Vagina (tissue), 2 donors: Measurements from ENCODE around the gene INTU. TPM values are rescaled to one million over a fixed set of nuclear protein-coding genes. Genes with fewer than 3 reads are reported as not detected.

ENCODE experiments used
- DNase-seq, 2 donors: peaks; one replicate each; pipeline ENCODE4 v3.0.0-alpha.2; 2017; ENCODE audit errors: extremely low spot score in 2 of 2
- H3K27ac ChIP-seq: fragments of 200-600 bp; sonication (generic); one replicate; pipeline ENCODE4 v1.5.1; 2019
- H3K27me3 ChIP-seq: fragments of 200-600 bp; sonication (generic); one replicate; pipeline ENCODE4 v1.5.1; 2019
- H3K36me3 ChIP-seq, 2 donors: fragments of 200-600 bp; sonication (generic); one replicate each; pipeline ENCODE4 v1.5.1; 2017 to 2019
- H3K4me1 ChIP-seq: fragments of 200-600 bp; sonication (generic); one replicate; pipeline ENCODE4 v1.5.1; 2019
- H3K4me3 ChIP-seq, 2 donors: fragments of 200-600 bp; sonication (generic); 1 replicate in 1 of 2; 2 replicates in 1 of 2; pipeline ENCODE4 v1.5.1; 2016 to 2019
- H3K9me3 ChIP-seq: fragments of 200-600 bp; sonication (generic); one replicate; pipeline ENCODE4 v1.5.1; 2019
- POLR2A ChIP-seq, 2 donors: fragments of 450-650 bp; IDR thresholded peaks; one replicate each; pipeline ENCODE4 v1.6.1; 2017; ENCODE audit warnings: antibody characterized with exemption in 2 of 2, mild to moderate bottlenecking in 2 of 2, moderate library complexity in 2 of 2
- POLR2AphosphoS5 ChIP-seq, 2 donors: sonication (generic); formaldehyde crosslinking; IDR thresholded peaks; one replicate each; pipeline ENCODE4 v1.9.0; 2017; ENCODE audit warnings: antibody characterized with exemption in 2 of 2, mild to moderate bottlenecking in 2 of 2, low read depth in 1 of 2; ENCODE audit not compliant: insufficient read depth in 1 of 2
- intact Hi-C: fragments of 100-400 bp; cut with DNase I; formaldehyde crosslinking; loops from one replicate; pipeline ENCODE4 v1.15.1; 2023
- total RNA-seq: library from RNA; depleted of rRNA; stranded (reverse); fragments of >200 nt; gene quantifications from one replicate; pipeline ENCODE4 v1.2.3, GENCODE V29; 2016
- TF ChIP-seq, protein P1 (sequence below), 3 experiments: fragments of 450-650 bp in 2 of 3; fragments of 200-600 bp in 1 of 3; sonication (generic) in 1 of 3; IDR thresholded peaks; one replicate each; pipeline ENCODE4 v1.5.1; 2017 to 2019; ENCODE audit warnings: antibody characterized with exemption in 3 of 3, mild to moderate bottlenecking in 2 of 3, moderate library complexity in 2 of 3

Gene INTU
- total RNA-seq, 1 donor from 2014 or later: 8.8 TPM

GRCh38 chr4:127747883-127748282 lies 115.1 kb downstream of the INTU start:
- Histone ChIP-seq H3K4me3 (no peak overlapping the region), H3K9me3 (no peaks in the 10 kb centered on the region), H3K27ac (no peak overlapping the region), H3K36me3 (no peaks in the 10 kb centered on the region), H3K4me1 (no peaks in the 10 kb centered on the region), H3K27me3 (no peaks in the 10 kb centered on the region)
- TF ChIP-seq POLR2A (IDR thresholded peaks at IDR 0.05) (no peak), POLR2AphosphoS5 (IDR thresholded peaks at IDR 0.05; ENCODE audit: insufficient read depth in 1 of 2, low read depth in 1 of 2) (no peak)
- TF ChIP-seq, protein P1, sequence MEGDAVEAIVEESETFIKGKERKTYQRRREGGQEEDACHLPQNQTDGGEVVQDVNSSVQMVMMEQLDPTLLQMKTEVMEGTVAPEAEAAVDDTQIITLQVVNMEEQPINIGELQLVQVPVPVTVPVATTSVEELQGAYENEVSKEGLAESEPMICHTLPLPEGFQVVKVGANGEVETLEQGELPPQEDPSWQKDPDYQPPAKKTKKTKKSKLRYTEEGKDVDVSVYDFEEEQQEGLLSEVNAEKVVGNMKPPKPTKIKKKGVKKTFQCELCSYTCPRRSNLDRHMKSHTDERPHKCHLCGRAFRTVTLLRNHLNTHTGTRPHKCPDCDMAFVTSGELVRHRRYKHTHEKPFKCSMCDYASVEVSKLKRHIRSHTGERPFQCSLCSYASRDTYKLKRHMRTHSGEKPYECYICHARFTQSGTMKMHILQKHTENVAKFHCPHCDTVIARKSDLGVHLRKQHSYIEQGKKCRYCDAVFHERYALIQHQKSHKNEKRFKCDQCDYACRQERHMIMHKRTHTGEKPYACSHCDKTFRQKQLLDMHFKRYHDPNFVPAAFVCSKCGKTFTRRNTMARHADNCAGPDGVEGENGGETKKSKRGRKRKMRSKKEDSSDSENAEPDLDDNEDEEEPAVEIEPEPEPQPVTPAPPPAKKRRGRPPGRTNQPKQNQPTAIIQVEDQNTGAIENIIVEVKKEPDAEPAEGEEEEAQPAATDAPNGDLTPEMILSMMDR (IDR thresholded peaks at IDR 0.05): no peak
- no peak for DNase-seq
- intact Hi-C loops: loop anchor here (5.0 kb wide), 1 partner anchor 1436 kb away; no protein-coding TSS in a partner anchor

DNA sequence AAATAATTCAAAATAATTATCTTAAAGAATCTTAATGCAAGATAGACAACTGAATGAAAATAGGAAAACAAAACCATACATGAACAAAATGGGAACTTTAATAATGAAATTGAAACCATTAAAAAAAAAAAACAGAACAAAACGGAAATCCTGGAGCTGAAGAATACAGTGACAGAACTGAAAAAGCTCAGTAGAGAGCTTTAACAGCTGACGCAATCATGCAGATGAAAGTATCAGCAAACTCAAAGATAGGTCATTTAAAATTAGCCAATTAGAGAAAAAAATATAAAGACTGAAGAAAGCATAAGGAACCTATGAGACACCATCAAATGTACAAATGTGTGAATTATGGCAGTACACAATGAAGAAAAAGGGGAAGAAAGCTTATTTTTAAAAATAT lies 116.2 kb downstream of the INTU start:
- no peak for DNase-seq
- TF ChIP-seq, protein P1 (IDR thresholded peaks at IDR 0.05): no peak
- no peak for TF ChIP-seq POLR2A (IDR thresholded peaks at IDR 0.05)
- no peak for TF ChIP-seq POLR2AphosphoS5 (IDR thresholded peaks at IDR 0.05; ENCODE audit: insufficient read depth in 1 of 2, low read depth in 1 of 2)
- intact Hi-C loops: loop anchor here (5.0 kb wide), 1 partner anchor 1437 kb away; no protein-coding TSS in a partner anchor
- Histone ChIP-seq H3K4me1 (no peaks in the 10 kb centered on the region), H3K4me3 (no peak overlapping the region), H3K27ac (no peak overlapping the region), H3K36me3 (no peaks in the 10 kb centered on the region), H3K27me3 (no peaks in the 10 kb centered on the region), H3K9me3 (no peaks in the 10 kb centered on the region)

- intact Hi-C loops: no loop called here
- TF ChIP-seq, protein P1 (IDR thresholded peaks at IDR 0.05): no peak
- TF ChIP-seq POLR2A (IDR thresholded peaks at IDR 0.05) (no peak), POLR2AphosphoS5 (IDR thresholded peaks at IDR 0.05; ENCODE audit: insufficient read depth in 1 of 2, low read depth in 1 of 2) (no peak)
- Histone ChIP-seq H3K36me3 (no peaks in the 10 kb centered on the region), H3K9me3 (no peaks in the 10 kb centered on the region), H3K4me3 (no peak overlapping the region), H3K27me3 (no peaks in the 10 kb centered on the region), H3K27ac (no peak overlapping the region), H3K4me1 (no peaks in the 10 kb centered on the region)
- no peak for DNase-seq
Observed at GRCh38 chr4:127756906-127757305, 124.1 kb downstream of the INTU start.

- H3K36me3 ChIP-seq: no peaks in the 10 kb centered on the region
- DNase-seq: no peak
- no peak for TF ChIP-seq POLR2A (IDR thresholded peaks at IDR 0.05)
- no peaks in the 10 kb centered on the region for H3K27me3 ChIP-seq
- no peaks in the 10 kb centered on the region for H3K9me3 ChIP-seq
- no peaks in the 10 kb centered on the region for H3K4me1 ChIP-seq
- intact Hi-C loops: no loop called here
- no peak overlapping the region for H3K4me3 ChIP-seq
- H3K27ac ChIP-seq: no peak overlapping the region
Observed at GRCh38 chr4:127759228-127759820, 126.6 kb downstream of the INTU start.

DNA sequence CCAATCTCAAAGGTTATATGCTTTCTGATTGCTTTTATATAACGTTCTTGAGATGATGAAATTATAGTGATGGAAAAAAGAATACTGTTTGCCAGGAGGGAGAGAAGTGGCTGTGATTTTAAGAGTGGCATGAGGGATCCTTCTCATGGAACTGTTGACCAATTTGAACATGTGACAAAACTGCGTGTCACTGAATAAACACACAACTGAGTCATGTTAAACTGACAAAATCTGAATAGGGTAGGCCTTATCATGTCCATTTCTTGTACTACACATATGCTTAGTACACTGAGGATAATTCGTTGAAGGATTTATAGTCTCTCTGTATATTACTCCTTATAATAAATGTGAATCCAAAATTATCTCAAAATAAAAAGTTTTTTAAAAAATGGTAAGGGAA lies 127.1 kb downstream of the INTU start:
- Histone ChIP-seq H3K27me3 (no peaks in the 10 kb centered on the region), H3K36me3 (no peaks in the 10 kb centered on the region), H3K4me3 (no peak overlapping the region), H3K4me1 (no peaks in the 10 kb centered on the region), H3K27ac (no peak overlapping the region), H3K9me3 (no peaks in the 10 kb centered on the region)
- intact Hi-C loops: no loop called here
- DNase-seq: no peak
- TF ChIP-seq POLR2AphosphoS5 (IDR thresholded peaks at IDR 0.05; ENCODE audit: insufficient read depth in 1 of 2, low read depth in 1 of 2) (no peak), POLR2A (IDR thresholded peaks at IDR 0.05) (no peak)
- TF ChIP-seq, protein P1 (IDR thresholded peaks at IDR 0.05): no peak
